ENCODE data around the gene MYL4.

DNA sequence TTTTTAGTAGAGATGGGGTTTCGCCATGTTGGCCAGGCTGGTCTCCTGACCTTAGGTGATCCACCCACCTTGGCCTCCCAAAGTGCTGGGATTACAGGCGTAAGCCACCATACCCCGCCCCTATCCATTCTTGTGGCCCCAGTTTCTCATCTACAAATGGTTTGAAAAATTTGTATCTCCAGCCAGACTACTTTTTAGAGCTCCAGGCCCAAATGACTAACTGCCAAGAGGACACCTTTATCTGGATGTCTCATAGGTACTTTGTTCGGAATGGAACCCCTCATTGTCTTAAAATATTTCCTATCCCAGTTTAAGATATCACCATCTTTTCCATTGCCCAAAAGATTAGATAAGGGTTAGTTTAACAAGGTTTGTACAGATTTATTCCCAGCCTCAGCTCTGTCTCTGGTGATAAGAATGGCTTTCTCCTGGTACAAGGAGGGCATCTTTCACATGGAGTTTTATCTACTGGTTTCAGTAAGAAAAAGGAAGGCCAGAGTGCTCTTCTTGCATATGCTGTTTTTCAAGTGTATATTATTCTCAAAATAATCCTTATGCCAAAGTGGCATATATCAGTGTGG, 15.1 kb upstream of the MYL4 start:
- no peak for TF ChIP-seq ESRRA (IDR thresholded peaks at IDR 0.05; ENCODE audit: low read length)
- TF ChIP-seq BRCA1 (IDR thresholded peaks at IDR 0.05; ENCODE audit: low read depth, low read length), result no peak
- TF ChIP-seq MAX (IDR thresholded peaks at IDR 0.05; ENCODE audit: low read depth, low read length), result no peak
- TF ChIP-seq, protein P1, sequence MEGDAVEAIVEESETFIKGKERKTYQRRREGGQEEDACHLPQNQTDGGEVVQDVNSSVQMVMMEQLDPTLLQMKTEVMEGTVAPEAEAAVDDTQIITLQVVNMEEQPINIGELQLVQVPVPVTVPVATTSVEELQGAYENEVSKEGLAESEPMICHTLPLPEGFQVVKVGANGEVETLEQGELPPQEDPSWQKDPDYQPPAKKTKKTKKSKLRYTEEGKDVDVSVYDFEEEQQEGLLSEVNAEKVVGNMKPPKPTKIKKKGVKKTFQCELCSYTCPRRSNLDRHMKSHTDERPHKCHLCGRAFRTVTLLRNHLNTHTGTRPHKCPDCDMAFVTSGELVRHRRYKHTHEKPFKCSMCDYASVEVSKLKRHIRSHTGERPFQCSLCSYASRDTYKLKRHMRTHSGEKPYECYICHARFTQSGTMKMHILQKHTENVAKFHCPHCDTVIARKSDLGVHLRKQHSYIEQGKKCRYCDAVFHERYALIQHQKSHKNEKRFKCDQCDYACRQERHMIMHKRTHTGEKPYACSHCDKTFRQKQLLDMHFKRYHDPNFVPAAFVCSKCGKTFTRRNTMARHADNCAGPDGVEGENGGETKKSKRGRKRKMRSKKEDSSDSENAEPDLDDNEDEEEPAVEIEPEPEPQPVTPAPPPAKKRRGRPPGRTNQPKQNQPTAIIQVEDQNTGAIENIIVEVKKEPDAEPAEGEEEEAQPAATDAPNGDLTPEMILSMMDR (IDR thresholded peaks at IDR 0.05 in 2 of 3, conservative IDR thresholded peaks at IDR 0.05 in 1 of 3; ENCODE audit: control insufficient read depth in 2 of 3, extremely low read depth in 1 of 3, insufficient read depth in 1 of 3, low read depth in 3 of 3, low read length in 3 of 3), result no peak
- TF ChIP-seq POLR2A (IDR thresholded peaks at IDR 0.05; ENCODE audit: low read depth, low read length), result no peak
- no peak for TF ChIP-seq EZH2 (IDR thresholded peaks at IDR 0.05; ENCODE audit: borderline replicate concordance, control insufficient read depth, low read depth, low read length)

Measured in GM12878 (cell line).